ENCODE measurements around the gene MAPT. TPM values are rescaled to one million over a fixed set of nuclear protein-coding genes. Genes with fewer than 3 reads are reported as not detected.

The MAPT gene
- total RNA-seq, 1 donor from 2014 or later, result 6.1 TPM

DNA sequence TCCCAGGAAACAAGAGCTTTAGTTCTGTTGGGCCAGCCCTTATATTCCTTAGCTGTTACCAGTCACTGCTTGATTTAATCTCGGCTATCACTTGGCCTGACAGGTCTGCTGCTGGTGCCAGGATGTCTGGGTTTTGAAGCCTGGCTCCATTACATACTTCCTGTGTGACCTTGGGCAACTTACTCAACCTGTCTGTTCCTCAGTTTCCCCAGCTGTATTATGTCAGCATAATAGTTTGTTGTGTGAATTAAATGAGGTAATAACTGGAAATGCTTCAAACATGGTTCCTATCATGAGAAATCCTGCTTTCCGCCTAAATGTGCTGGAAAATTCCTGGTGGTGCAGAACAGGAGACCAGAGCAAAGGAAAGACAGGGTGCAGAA lies 54.1 kb downstream of the MAPT start:
- Histone ChIP-seq H3K36me3 (no peaks in the 10 kb centered on the region), H3K27me3 (no peaks in the 10 kb centered on the region), H3K27ac (peak overlapping the region; percentile 15), H3K4me1 (peaks cover 8% of the 10 kb centered on the region), H3K9me3 (no peaks in the 10 kb centered on the region), H3K4me3 (peak overlapping the region; percentile 3 to 14)
- intact Hi-C loops (cut with DNase I), result no loop called here
- TF ChIP-seq POLR2AphosphoS5 (IDR thresholded peaks at IDR 0.05; ENCODE audit: insufficient read depth in 1 of 2, low read depth in 1 of 2) (no peak), POLR2A (IDR thresholded peaks at IDR 0.05) (no peak), CTCF (IDR thresholded peaks at IDR 0.05) (no peak)
- no peak for DNase-seq (ENCODE audit: extremely low spot score in 2 of 2)

- TF ChIP-seq POLR2A (IDR thresholded peaks at IDR 0.05) (no peak), POLR2AphosphoS5 (IDR thresholded peaks at IDR 0.05; ENCODE audit: insufficient read depth in 1 of 2, low read depth in 1 of 2) (peak; percentile 12 to 58), CTCF (IDR thresholded peaks at IDR 0.05) (peak in 2 of 3 experiments; percentile 60 to 80)
- Histone ChIP-seq H3K4me3 (peak overlapping the region; percentile 3 to 14), H3K4me1 (peaks cover 8% of the 10 kb centered on the region), H3K36me3 (no peaks in the 10 kb centered on the region), H3K27ac (peak overlapping the region; percentile 15), H3K27me3 (no peaks in the 10 kb centered on the region), H3K9me3 (no peaks in the 10 kb centered on the region)
- no peak for DNase-seq (ENCODE audit: extremely low spot score in 2 of 2)
- intact Hi-C loops (cut with DNase I), result no loop called here
Measured at GRCh38 chr17:45948881-45949624, 54.7 kb downstream of the MAPT start.

- DNase-seq (ENCODE audit: extremely low spot score in 2 of 2), result no peak
- intact Hi-C loops (cut with DNase I), result no loop called here
- TF ChIP-seq POLR2A (IDR thresholded peaks at IDR 0.05) (no peak), CTCF (IDR thresholded peaks at IDR 0.05) (no peak), POLR2AphosphoS5 (IDR thresholded peaks at IDR 0.05; ENCODE audit: insufficient read depth in 1 of 2, low read depth in 1 of 2) (no peak)
- peaks cover 8% of the 10 kb centered on the region for H3K4me1 ChIP-seq
- no peaks in the 10 kb centered on the region for H3K27me3 ChIP-seq
- no peaks in the 10 kb centered on the region for H3K9me3 ChIP-seq
- H3K36me3 ChIP-seq, result no peaks in the 10 kb centered on the region
- no peak overlapping the region for H3K4me3 ChIP-seq
- H3K27ac ChIP-seq, result no peak overlapping the region
Measured at GRCh38 chr17:45949755-45950320, 55.5 kb downstream of the MAPT start.

GRCh38 chr17:45950888-45951287 lies 56.5 kb downstream of the MAPT start:
- intact Hi-C loops (cut with DNase I), result no loop called here
- Histone ChIP-seq H3K4me1 (peaks cover 8% of the 10 kb centered on the region), H3K27ac (no peak overlapping the region), H3K27me3 (no peaks in the 10 kb centered on the region), H3K4me3 (no peak overlapping the region), H3K9me3 (no peaks in the 10 kb centered on the region), H3K36me3 (no peaks in the 10 kb centered on the region)
- no peak for DNase-seq (ENCODE audit: extremely low spot score in 2 of 2)
- TF ChIP-seq POLR2A (IDR thresholded peaks at IDR 0.05) (no peak), POLR2AphosphoS5 (IDR thresholded peaks at IDR 0.05; ENCODE audit: insufficient read depth in 1 of 2, low read depth in 1 of 2) (no peak), CTCF (IDR thresholded peaks at IDR 0.05) (no peak)

DNA sequence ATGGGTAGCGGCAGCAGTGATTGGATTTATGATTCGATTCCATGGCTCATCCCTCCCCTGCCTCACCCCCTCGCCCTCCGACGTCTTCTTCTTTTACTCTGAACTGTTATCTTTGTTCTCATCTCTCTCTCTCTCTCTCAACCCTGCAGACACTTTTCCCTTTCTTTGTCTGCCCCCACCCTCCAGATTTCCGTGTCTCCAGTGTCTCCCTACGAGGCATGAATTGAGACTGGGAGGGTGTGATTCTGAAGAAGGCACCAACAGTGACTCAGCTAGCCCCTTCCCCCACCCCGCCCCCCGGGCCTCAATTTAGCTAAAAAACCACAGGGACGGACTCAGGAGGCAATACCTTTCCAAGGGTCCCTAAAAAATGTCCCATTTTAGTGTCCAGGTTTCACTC lies 57.0 kb downstream of the MAPT start:
- Histone ChIP-seq H3K27me3 (no peaks in the 10 kb centered on the region), H3K36me3 (no peaks in the 10 kb centered on the region), H3K27ac (no peak overlapping the region), H3K4me3 (no peak overlapping the region), H3K4me1 (peaks cover 8% of the 10 kb centered on the region), H3K9me3 (no peaks in the 10 kb centered on the region)
- intact Hi-C loops (cut with DNase I), result no loop called here
- TF ChIP-seq POLR2AphosphoS5 (IDR thresholded peaks at IDR 0.05; ENCODE audit: insufficient read depth in 1 of 2, low read depth in 1 of 2) (no peak), CTCF (IDR thresholded peaks at IDR 0.05) (no peak), POLR2A (IDR thresholded peaks at IDR 0.05) (no peak)
- no peak for DNase-seq (ENCODE audit: extremely low spot score in 2 of 2)
